LoVo (cell line): ENCODE results near the gene BIRC3.

ENCODE experiments used
- DNase-seq: peaks from one replicate; pipeline ENCODE4 v3.0.0-alpha.2; 2016; ENCODE audit warnings: low spot score

The BIRC3 gene

GRCh38 chr11:102375720-102376399 lies 58.6 kb downstream of the BIRC3 start:
- DNase-seq = no peak

DNA sequence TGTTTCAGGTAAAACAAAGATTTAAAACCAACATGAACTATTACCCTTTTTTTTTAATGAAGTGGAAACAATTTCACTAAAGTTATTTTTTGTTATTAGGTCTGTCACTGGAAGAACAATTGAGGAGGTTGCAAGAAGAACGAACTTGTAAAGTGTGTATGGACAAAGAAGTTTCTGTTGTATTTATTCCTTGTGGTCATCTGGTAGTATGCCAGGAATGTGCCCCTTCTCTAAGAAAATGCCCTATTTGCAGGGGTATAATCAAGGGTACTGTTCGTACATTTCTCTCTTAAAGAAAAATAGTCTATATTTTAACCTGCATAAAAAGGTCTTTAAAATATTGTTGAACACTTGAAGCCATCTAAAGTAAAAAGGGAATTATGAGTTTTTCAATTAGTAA lies 60.6 kb downstream of the BIRC3 start:
- no peak for DNase-seq

DNA sequence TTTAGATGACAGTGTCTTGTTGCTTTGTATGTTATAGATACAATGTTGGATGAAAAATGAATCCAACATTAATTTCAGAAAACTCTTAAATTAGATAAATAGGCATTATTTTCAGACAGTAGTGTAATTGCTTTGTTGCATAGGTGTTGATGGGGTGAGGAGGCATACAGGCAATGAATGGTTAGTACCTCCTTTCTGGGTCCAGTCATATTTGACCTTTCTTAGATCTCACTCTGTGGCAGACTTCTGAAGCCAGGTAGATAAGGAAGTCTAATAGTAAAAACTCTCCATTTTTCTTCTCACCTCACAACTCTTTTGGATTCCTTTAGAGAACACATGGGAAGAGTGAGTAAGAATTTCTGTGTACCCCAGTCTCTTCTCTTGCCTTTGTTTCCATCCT lies 61.5 kb downstream of the BIRC3 start:
- DNase-seq = no peak

GRCh38 chr11:102382384-102382783 lies 65.1 kb downstream of the BIRC3 start:
- no peak for DNase-seq

- DNase-seq = no peak
Measured at GRCh38 chr11:102383839-102384238, 66.6 kb downstream of the BIRC3 start.

DNA sequence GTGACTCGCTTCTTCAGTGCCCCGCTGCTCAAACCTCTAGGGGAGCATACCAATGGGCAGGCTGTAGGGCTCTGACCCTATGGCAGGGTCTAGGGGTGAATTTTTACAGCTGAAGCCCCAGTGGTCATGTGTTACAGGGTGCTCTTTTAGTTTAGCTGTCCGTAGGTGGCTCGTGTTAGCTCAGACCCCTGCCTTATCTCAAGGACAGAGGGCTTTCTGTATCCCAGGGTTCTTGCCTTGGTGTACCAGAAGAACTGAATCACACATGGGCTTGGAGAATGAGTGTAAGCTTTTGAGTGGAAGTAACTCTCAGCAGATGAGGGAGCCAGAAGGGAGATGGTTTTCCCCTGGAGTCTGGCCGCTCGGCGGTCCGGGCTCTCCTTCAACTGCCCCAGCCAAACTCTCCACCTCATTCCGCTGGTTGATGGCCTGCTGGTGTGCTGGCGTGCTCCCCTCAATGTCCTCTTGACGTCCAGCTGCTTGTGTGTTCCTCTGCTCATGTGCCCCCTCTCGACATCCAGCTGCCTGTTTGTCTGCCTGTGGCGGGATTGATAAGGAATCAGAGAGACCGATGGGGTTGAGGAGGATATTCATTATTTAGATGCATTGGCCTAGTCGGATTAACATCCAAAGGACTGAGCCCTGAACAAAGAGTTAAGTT lies 67.3 kb downstream of the BIRC3 start:
- DNase-seq = no peak

DNA sequence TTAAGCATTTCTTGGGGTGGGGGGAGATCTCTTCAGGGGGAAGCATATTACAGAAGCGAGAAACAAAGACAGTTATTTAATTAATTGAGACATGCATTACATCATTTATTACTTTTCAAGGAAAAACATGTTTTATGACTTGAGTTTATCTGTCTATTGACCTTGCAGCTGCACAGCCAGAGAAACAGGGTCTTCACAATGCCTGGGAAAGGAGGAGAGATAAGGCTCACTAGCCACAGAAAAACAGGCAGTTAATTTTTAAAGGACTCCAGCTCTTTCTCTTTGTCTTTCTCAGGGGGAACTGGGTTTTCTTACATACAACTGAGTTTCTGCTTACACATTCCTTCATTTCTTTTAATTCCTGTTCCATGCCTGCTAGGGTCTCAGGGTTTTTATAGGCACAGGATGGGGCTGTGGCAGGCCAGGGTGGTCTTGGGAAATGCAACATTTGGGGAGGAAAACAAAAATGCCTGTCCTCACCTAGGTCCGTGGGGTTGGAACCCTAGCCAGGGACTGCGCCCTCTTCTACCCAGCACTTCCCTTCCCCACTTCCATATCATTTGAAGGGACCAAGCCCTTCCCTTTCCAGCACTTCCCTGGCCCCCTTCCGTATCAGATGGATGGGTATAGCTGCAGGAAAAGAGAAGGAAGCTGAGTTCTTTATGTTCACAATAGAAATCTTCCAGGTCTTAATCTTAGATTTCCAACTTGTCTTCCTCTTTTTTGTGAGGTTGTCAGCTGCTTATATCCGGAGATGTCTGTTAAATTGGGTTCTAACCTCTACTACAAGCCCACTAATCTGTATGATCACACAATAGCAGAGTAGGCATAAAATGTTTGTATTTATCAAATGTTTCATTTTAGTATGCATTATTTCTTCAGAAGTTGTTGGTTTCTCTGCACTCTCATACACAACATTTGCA lies 68.1 kb downstream of the BIRC3 start:
- no peak for DNase-seq

- no peak for DNase-seq
Measured at GRCh38 chr11:102386136-102386734, 69.0 kb downstream of the BIRC3 start.

- no peak for DNase-seq
Measured at GRCh38 chr11:102387043-102387781, 69.9 kb downstream of the BIRC3 start.
